ENCODE measurements around the gene ANGEL2.
A peak's percentile ranks its signal among the peaks of the same experiment; 100 is the strongest.
"Not testable (repeated sequence)": the region's sequence is repeated elsewhere in the genome, so short reads cannot be mapped to it uniquely, and the experiment has no call there.

The ANGEL2 gene

GRCh38 chr1:212975111-212975918 lies 40.4 kb downstream of the ANGEL2 start:
- no peak for DNase-seq

- DNase-seq = no peak
These were observed 41.0 kb downstream of the ANGEL2 start for GRCh38 chr1:212974711-212975110.

- no peak for DNase-seq
These were observed 41.8 kb downstream of the ANGEL2 start for GRCh38 chr1:212973899-212974298.

GRCh38 chr1:212973426-212973825 lies 42.2 kb downstream of the ANGEL2 start:
- DNase-seq = no peak

DNA sequence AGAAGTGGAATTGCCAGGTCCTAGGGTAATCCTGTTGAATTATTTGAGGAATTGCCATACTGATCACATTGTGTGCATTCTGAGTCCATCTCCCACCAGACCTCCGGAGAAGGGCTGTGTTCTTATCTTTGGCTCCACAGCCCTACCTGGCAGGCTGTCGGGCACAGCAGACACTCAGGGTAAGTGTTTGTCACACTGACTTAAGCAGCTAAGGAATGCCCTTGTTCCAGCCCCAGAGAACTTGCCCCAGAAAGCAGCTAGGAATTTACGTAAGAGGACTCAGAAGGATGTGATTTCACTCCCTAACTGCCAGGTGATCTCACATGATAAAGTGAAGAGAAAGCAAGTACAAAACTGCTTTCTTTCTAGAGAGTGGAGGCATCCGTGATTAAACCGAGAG lies 44.4 kb downstream of the ANGEL2 start:
- DNase-seq = no peak

DNA sequence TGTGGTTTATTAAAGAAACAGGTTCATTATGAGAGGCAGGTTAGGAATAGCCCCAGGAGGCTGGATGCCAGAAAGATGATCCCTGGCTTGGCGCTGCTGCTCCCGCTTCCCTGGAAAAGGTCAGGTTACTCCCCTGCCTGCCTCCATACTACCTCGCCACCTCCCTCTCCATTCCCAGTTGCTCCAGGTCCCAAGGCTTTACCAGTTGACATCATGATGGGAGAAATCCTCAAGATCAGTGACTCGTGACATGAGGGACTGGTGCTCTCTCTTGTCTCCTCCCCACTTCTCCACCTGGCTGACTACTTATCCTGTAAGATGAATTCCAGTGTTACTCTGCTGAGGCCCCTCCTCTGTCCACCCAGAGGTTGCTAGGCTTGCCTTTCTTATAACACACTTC lies 45.6 kb downstream of the ANGEL2 start:
- DNase-seq = peak in 1 of 2 experiments; percentile 56

DNA sequence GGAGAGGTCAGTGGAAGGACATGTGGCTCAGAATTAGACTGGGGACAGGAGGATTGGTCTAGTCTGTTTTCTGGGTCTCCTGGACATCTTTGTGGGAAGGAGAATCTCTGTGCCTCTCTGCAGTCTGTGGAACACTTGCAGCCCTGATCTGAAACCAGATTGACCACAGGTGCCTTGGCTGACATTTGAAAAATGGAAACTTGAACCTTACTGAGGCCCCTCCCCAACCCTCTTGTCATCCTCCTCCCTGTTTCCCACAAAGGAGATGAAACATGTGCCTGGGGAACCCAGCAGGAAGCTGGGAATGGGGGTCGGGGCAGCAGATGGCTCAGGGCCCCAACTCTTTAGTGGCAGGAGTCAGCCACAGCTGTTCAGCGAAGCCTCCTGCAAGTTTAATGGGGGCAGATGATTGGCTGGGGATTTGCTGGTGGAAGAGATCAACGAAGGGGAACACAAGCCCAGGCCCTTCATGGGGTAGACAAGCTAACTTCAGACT lies 47.3 kb downstream of the ANGEL2 start:
- peak; percentile 95 for DNase-seq

- peak; percentile 57 to 79 for DNase-seq
These were observed 47.9 kb downstream of the ANGEL2 start for GRCh38 chr1:212967801-212968200.

DNA sequence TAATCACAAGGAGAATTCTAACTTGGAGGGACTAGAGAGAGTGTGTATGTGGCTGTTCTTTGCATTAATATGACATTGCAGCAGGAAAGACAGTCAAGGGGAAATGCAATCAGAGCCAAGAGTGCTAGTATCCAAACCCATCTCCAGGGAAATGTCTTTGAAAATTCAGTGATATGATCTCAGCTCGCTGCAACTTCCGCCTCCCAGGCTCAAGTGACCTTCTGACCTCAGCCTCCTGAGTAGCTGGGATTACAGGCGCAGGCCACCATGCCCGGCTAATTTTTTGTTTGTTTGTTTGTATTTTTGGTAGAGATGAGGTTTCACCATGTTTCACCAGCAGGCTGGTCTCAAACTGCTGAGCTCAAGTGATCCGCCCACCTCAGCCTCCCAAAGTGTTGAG lies 49.1 kb downstream of the ANGEL2 start:
- DNase-seq = no peak

DNA sequence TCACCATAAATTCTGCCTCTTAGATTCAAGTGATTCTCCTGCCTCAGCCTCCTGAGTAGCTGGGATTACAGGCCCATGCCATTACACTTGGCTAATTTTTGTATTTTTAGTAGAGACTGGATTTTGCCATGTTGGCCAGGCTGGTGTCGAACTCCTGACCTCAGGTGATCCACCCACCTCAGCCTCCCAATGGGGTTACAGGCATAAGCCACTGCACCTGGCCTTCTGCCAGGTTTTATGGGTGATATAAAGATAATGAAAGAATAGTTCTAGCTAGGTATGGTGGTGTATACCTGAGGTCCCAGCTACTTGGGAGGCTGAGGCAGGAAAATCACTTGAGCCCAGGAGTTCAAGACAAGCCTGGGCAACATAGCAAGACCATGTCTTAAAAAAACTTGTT lies 50.7 kb downstream of the ANGEL2 start:
- not testable (repeated sequence) for DNase-seq

- DNase-seq = no peak
These were observed 51.6 kb downstream of the ANGEL2 start for GRCh38 chr1:212964102-212964501.

GRCh38 chr1:212962509-212962908 lies 53.2 kb downstream of the ANGEL2 start:
- no peak for DNase-seq

- DNase-seq = no peak
These were observed 54.7 kb downstream of the ANGEL2 start for GRCh38 chr1:212960932-212961331.

GRCh38 chr1:212959266-212960220 lies 56.1 kb downstream of the ANGEL2 start:
- no peak for DNase-seq

- no peak for DNase-seq
These were observed 57.5 kb downstream of the ANGEL2 start for GRCh38 chr1:212958175-212958574.

DNA sequence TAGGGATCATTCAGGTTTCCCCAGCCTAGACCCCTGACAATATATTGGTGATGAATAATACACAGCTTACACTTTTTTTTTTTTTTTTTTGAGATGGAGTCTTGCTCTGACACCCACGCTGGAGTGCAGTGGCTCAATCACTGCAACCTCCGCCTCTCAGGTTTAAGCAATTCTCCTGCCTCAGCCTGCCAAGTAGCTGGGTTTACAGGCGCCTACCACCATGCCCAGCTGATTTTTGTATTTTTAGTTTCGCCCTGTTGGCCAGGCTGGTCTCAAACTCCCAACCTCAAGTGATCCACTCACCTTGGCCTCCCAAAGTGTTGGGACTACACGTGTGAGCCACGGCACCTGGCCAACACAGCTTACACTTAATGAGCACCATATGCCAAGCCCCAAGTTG lies 58.1 kb downstream of the ANGEL2 start:
- DNase-seq = peak in 1 of 2 experiments; percentile 12

GRCh38 chr1:212955961-212956620 lies 59.6 kb downstream of the ANGEL2 start:
- no peak for DNase-seq

- no peak for DNase-seq
These were observed 60.6 kb downstream of the ANGEL2 start for GRCh38 chr1:212955098-212955497.

- no peak for DNase-seq
These were observed 61.2 kb downstream of the ANGEL2 start for GRCh38 chr1:212954514-212954913.

GRCh38 chr1:212953321-212953720 lies 62.3 kb downstream of the ANGEL2 start:
- no peak for DNase-seq

DNA sequence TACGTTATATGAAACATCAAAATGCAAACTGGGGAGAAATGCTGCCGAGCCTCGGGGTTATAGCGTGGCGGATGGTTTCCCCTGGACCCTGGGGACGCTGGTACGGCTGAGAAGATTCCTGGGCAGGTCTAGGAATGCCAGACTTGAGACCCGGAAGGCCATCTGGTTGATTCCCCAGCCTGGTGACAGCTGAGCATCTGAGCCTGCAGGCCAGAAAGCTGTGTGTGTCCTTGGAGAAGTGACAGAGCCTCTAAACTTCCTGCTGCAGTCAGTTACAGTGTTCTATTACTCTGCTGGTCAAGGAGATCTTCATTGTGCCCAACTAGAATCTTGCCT lies 63.1 kb downstream of the ANGEL2 start:
- peak in 1 of 2 experiments; percentile 60 for DNase-seq

DNA sequence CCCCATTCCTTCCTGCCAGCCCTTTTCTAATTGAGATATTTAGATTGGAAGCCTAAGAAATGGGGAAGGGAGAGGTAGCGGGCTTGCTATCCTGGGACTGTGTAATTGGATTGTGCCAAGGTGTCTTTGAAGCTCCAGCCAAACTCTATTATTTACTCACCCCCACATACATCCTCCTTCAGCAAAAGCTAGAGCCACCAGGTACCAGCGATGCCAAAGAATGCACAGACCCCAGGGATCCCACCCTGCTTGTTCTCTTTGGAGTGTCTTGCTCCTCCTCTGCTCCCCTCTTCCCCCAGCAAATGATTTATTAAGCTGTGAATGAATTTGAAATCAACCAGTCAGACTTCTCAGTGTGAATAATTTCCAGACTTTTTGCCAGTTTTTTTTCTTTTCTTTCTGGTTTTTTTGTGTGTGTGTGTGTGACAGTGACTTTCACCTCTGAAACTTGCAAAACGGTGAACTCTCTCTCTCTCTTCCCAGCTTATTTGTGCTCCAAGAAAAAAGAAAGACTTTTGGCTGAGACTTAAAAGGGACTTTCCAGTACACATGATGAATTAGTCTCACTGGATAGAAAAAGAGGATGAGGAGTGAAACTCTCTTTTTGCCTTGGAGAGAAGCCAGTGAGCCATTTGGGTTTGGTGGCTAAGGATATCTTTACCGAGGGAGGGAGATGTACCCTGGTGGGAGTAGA lies 63.6 kb downstream of the ANGEL2 start:
- no peak for DNase-seq

Measured in NCI-H524 (cell line).